CD4-positive, alpha-beta T cell treated with Interleukin-1 beta for 1 hour (primary cell): ENCODE results near the gene KRTAP10-8.
"Not testable (repeated sequence)": the region's sequence is repeated elsewhere in the genome, so short reads cannot be mapped to it uniquely, and the experiment has no call there.

Experiments used
- DNase-seq, 2 donors: peaks; one replicate each; pipeline ENCODE4 v3.0.0-alpha.2; 2020 to 2022

Gene KRTAP10-8, protein sequence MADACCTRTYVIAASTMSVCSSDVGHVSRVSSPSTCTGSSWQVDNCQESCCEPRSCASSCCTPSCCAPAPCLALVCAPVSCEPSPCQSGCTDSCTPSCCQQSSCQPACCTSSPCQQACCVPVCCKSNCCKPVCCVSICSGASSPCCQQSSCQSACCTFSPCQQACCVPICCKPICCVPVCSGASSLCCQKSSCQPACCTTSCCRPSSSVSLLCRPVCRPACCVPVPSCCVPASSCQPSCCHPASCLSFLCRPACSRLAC

GRCh38 chr21:44612029-44612486 lies at the start of gene KRTAP10-8:
Gene KRTAP10-8 (plus strand): TSS chr21:44612079. CDS start chr21:44612101, 22 bp downstream.
- DNase-seq: no peak

DNA sequence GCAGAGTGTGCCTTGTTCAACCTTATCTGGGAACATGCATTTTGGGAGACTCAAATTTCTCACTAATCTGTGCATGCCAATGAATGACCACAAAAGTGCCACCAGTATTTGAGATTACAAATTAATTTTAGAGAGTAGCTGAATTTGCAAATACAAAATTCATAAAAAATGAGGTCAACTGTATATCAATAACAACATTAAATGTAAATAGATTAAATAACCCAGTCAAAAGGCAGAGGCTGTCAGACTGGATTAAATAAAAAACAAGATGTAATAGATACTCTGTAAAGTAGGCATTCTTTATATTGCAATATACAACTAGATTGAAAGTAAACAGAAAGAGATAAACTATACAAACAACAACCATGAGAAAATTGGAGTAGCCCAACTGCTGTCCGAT lies 47.8 kb upstream of the KRTAP10-8 start:
- no peak for DNase-seq

- no peak for DNase-seq
Measured at GRCh38 chr21:44564886-44565598, 46.8 kb upstream of the KRTAP10-8 start.

- DNase-seq: no peak
Measured at GRCh38 chr21:44566403-44566802, 45.5 kb upstream of the KRTAP10-8 start.

DNA sequence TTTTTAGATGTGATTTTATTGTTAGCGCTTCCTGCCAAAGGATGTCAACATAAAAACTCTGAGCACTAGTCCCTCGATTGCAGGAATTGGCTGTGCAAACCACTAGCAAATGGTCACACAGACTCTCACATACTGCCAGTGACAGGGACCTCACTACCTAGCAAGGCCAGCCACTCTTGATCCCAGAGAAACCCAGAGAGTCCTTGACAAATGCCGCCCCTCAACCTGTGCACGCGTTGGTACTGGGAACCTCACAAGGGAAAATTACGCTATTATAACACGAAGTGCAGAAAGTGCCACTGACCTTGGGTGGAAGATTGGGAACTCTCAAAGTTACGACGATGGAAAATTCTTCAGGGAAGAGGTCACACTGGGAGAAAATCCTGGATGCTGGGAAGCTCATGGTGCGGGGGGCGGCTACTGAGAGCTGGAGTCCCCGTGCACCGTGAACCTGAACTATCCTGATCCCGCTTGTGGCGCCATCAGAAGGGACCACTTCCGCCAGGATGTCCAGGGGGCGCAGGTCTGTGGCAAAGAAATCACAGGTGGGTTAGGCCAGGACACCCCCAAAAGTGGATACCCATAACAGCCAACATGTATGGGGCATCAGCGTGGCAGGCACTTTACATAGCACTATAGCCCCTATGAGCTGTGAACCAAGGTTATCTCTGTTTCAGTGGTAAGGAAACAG lies 44.3 kb upstream of the KRTAP10-8 start:
- no peak for DNase-seq

DNA sequence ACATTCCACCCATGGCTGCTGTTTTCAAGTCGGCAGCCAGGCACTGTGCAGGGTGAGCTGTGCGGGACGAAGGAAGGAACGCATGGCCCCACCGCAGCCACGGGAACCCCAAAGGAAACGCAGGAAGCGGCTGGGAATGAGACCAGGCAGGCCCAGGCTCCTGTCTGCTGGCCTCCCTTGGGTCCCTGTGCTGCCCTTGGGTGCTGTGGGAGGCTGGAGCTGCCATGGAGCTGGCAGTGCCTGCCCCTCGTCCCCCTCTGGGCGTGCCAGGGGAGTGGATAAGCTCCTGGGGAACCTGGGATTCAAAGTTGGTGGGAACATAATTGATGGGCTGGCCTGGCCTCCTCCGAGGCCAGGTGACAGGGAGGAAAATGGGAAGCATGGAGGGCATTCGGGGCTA lies 43.6 kb upstream of the KRTAP10-8 start:
- DNase-seq: no peak

GRCh38 chr21:44568667-44569556 lies 43.0 kb upstream of the KRTAP10-8 start:
- DNase-seq: no peak

DNA sequence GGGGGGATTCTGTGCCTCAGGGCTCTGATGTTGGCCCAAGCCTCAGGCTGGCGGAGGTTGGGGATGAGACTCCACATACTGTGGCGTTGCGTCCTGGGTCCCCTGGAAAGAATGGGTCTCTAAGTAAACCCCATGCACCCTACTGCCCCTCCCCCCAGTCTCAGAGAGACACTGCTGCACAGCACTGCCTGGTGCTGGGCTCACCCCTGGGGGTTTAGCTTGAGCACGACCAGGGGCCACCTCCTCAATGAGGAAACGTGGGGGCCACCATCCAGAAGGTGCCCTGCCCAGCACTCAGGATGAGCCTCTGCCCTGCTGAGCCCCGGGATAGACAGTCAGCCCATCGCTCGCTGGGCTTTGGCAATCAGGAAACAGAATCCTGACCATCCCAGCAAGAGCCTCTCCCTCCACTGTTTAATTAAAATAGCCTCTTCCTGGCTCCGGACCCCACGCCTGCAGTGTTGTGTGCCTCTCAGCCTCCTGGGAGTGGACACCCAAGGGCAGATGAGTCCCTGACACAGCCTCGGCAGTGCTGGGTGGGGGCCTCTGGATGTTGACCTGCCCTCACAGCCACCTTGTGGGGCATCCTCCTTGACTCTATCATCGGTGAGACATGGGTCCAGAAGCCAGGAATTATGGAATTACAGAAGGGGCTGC lies 41.9 kb upstream of the KRTAP10-8 start:
- no peak for DNase-seq

- no peak for DNase-seq
Measured at GRCh38 chr21:44571296-44571695, 40.6 kb upstream of the KRTAP10-8 start.

- DNase-seq: no peak
Measured at GRCh38 chr21:44571844-44572782, 39.8 kb upstream of the KRTAP10-8 start.

DNA sequence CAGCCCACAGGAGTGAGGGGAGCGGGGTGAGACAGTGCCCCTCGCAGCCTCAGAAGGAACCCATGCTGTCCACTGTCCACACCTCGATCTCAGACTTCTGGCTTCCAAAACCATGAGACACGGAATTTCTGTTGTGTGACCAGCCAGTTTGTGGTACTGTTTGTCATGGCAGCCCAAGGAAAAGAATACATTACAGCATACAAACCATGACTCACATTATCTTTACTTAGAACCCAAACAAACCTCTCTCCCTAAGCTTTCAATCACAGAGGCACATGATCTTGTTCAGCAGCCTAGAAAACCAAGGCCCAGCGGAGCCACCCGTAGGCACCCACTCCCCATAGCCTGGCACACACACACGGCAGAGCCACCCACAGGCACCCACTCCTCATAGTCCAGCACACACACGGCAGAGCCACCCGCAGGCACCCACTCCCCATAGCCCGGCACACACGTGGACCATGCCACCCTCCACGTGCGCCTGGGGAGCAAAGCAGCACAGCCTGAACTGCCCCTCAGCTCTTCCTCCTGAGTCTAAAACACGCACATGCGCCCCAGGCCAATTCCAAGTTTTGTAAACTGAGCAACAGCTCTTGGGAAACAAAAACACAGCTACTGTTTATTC lies 38.8 kb upstream of the KRTAP10-8 start:
- no peak for DNase-seq

DNA sequence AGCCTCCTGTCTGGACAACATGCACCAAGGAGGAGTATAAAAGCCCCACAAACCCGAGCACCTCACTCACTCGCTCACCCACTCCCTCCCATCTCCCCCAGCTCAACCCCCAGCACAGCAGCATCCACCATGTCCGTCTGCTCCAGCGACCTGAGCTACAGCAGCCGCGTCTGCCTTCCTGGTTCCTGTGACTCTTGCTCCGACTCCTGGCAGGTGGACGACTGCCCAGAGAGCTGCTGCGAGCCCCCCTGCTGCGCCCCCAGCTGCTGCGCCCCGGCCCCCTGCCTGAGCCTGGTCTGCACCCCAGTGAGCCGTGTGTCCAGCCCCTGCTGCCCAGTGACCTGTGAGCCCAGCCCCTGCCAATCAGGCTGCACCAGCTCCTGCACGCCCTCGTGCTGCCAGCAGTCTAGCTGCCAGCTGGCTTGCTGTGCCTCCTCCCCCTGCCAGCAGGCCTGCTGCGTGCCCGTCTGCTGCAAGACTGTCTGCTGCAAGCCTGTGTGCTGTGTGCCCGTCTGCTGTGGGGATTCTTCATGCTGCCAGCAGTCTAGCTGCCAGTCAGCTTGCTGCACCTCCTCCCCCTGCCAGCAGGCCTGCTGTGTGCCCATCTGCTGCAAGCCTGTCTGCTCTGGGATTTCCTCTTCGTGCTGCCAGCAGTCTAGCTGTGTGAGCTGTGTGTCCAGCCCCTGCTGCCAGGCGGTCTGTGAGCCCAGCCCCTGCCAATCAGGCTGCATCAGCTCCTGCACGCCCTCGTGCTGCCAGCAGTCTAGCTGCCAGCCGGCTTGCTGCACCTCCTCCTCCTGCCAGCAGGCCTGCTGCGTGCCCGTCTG lies 38.0 kb upstream of the KRTAP10-8 start, which contains the start of gene KRTAP10-4:
Gene KRTAP10-4 (plus strand): TSS at position 100 of the 827 bp plus-strand sequence. CDS start 30 bp downstream, at position 130.
- not testable (repeated sequence) for DNase-seq

GRCh38 chr21:44574457-44575306 lies 37.2 kb upstream of the KRTAP10-8 start:
- no peak for DNase-seq

DNA sequence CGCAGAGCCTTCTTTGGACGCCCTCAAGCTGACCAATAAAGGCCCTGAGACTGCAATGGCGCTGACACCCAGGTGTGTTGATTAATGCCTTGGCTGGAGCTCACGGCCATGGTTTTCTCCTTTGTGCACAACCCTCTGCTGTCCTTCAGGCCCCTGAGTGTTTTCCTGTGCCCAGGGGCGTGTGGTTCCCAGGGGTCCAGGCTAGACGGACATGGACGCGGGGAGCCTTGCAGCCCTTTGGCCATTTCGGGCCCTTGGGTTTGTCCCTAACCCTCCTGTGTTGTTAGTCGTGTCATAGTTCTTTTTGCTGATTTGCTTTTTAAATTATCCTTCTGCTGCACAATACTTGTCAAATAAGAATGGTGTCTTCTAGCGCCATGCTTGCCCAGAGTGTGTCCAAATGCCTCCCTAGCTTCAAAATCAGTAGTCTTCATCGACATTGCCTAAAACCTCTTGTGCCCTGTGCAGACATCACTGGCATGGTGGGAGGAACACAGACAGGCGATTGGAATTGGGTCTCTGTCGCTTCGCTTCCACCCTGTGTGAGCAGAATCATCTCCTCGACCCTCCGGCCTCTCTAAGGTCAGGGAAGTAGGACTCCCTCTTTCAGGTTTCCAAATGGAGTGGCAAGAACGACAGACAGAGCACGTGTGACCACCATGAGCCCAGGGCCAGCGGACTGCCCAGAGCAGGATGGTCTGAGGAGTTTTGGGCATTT lies 36.4 kb upstream of the KRTAP10-8 start:
- no peak for DNase-seq

- DNase-seq: no peak
Measured at GRCh38 chr21:44576025-44576420, 35.9 kb upstream of the KRTAP10-8 start.

DNA sequence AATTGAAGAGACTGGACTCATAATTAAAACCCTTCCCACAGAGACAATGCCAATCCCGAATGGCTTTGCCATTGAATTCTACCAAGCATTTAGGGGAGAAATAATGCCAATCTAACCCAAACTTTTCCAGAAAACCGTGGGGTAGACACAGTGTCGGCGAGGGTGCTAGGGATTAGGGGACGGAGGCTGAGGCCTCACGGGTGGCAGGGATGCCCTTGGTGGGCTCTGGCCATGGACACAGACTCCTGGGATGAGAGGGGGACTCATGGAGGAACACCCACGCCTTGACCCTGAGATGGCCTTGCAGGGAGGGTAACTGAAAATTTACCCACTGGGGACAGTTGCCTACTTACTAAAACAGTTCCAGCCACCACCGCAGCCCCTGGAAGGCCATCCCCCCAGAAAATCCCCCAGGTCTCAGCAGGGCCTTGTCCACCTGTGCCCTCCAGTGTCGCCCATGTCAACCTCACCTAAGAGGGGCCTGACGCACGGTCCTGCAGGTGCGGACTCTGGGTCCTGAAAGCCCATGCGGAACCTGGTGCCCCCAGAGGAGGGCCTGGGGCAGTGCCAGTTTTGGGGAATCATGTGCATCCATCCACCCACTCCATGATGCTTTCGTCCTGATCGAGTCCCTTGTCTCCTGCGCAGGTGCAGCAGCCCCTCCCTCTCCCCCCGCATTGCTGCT lies 33.4 kb upstream of the KRTAP10-8 start:
- no peak for DNase-seq
